Measurements from ENCODE around the gene ADCY4.
"Not testable (repeated sequence)": the region's sequence is repeated elsewhere in the genome, so short reads cannot be mapped to it uniquely, and the experiment has no call there.

The ADCY4 gene

GRCh38 chr14:24334431-24335291, at the start of gene ADCY4:
TSS of gene ADCY4 (minus strand) at chr14:24335071. CDS start at chr14:24334652, 419 bp downstream.
- DNase-seq, result peak; percentile 63

- DNase-seq, result no peak
These were observed 49.3 kb upstream of the ADCY4 start for GRCh38 chr14:24384169-24384568.

GRCh38 chr14:24382064-24382371, 47.1 kb upstream of the ADCY4 start:
- DNase-seq, result no peak

GRCh38 chr14:24381363-24382063, 46.6 kb upstream of the ADCY4 start:
- peak; percentile 25 for DNase-seq

- DNase-seq, result no peak
These were observed 45.2 kb upstream of the ADCY4 start for GRCh38 chr14:24379907-24380730.

GRCh38 chr14:24378981-24379906, 44.4 kb upstream of the ADCY4 start:
- DNase-seq, result no peak

- DNase-seq, result no peak
These were observed 43.5 kb upstream of the ADCY4 start for GRCh38 chr14:24378327-24378726.

- no peak for DNase-seq
These were observed 42.8 kb upstream of the ADCY4 start for GRCh38 chr14:24377657-24378056.

- DNase-seq, result no peak
These were observed 42.3 kb upstream of the ADCY4 start for GRCh38 chr14:24377126-24377525.

- no peak for DNase-seq
These were observed 41.7 kb upstream of the ADCY4 start for GRCh38 chr14:24376448-24377070.

- no peak for DNase-seq
These were observed 38.0 kb upstream of the ADCY4 start for GRCh38 chr14:24372701-24373416.

GRCh38 chr14:24371605-24372004, 36.7 kb upstream of the ADCY4 start:
- DNase-seq, result not testable (repeated sequence)

- no peak for DNase-seq
These were observed 35.9 kb upstream of the ADCY4 start for GRCh38 chr14:24370748-24371147.

- DNase-seq, result no peak
These were observed 35.2 kb upstream of the ADCY4 start for GRCh38 chr14:24369907-24370687.

GRCh38 chr14:24369463-24369862, 34.6 kb upstream of the ADCY4 start:
- no peak for DNase-seq

GRCh38 chr14:24368562-24369252, 33.8 kb upstream of the ADCY4 start:
- DNase-seq, result peak; percentile 89

GRCh38 chr14:24368212-24368561, 33.3 kb upstream of the ADCY4 start:
- peak; percentile 75 for DNase-seq

- DNase-seq, result peak; percentile 96
These were observed 32.8 kb upstream of the ADCY4 start, which contains the start of gene NFATC4 for GRCh38 chr14:24367514-24368211. TSS of gene NFATC4 (plus strand) at chr14:24368184. CDS start at chr14:24368341, 157 bp downstream.
